ENCODE data around the gene PHACTR1. TPM values are rescaled to one million over a fixed set of nuclear protein-coding genes. Genes with fewer than 3 reads are reported as not detected.

The PHACTR1 gene
- total RNA-seq, 4 donors from 2014 or later = 2.0 to 8.3 (median 4.5) TPM

DNA sequence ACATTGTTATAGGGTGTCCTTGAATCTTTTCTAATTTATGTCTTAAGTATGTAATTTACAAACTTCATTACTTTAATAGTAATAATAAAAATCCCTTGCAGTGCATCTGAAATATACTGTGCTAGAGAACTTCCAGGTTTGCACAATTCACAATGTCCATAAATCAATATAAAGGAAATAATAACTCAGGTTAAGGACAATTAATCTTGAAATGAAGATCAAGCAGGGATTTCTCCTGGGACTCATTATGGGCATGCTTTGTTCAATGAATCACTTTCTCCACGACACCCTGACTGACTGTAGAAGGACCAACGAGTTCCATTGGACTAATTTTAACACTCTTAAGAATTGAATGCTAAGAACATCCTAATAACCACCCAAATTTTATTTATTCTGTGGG is 110.0 kb downstream of the PHACTR1 start:
- intact Hi-C loops (cut with DNase I; ENCODE audit: low total_unique reads) = no loop called here
- Histone ChIP-seq H3K4me1 (no peaks in the 10 kb centered on the region), H3K36me3 (no peaks in the 10 kb centered on the region), H3K4me3 (no peak overlapping the region), H3K9me3 (no peaks in the 10 kb centered on the region), H3K27me3 (no peaks in the 10 kb centered on the region), H3K27ac (no peak overlapping the region)
- DNase-seq = no peak
- TF ChIP-seq, protein P1, sequence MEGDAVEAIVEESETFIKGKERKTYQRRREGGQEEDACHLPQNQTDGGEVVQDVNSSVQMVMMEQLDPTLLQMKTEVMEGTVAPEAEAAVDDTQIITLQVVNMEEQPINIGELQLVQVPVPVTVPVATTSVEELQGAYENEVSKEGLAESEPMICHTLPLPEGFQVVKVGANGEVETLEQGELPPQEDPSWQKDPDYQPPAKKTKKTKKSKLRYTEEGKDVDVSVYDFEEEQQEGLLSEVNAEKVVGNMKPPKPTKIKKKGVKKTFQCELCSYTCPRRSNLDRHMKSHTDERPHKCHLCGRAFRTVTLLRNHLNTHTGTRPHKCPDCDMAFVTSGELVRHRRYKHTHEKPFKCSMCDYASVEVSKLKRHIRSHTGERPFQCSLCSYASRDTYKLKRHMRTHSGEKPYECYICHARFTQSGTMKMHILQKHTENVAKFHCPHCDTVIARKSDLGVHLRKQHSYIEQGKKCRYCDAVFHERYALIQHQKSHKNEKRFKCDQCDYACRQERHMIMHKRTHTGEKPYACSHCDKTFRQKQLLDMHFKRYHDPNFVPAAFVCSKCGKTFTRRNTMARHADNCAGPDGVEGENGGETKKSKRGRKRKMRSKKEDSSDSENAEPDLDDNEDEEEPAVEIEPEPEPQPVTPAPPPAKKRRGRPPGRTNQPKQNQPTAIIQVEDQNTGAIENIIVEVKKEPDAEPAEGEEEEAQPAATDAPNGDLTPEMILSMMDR (IDR thresholded peaks at IDR 0.05) = no peak
- no peak for TF ChIP-seq POLR2A (IDR thresholded peaks at IDR 0.05)

DNA sequence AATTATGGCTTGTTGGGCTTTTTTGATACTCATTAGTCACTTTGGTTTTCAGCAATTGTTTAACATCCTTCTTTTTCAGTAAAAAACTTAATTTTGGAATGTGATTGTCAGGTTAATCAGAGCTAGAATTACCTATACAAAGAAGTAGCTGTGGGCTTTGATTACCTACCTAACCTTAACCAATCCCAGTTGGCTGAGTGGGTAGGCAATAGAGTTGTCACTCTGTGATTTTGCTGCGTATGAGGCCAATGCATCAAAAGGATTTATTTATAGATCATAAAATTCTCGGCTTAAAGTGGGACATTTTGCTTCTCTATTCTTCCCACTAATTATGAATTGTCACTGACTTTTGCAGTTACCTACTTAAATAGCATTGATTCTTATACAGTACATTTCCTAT is 111.4 kb downstream of the PHACTR1 start:
- Histone ChIP-seq H3K9me3 (no peaks in the 10 kb centered on the region), H3K4me1 (no peaks in the 10 kb centered on the region), H3K27ac (no peak overlapping the region), H3K4me3 (no peak overlapping the region), H3K36me3 (no peaks in the 10 kb centered on the region), H3K27me3 (no peaks in the 10 kb centered on the region)
- TF ChIP-seq POLR2A (IDR thresholded peaks at IDR 0.05) = no peak
- TF ChIP-seq, protein P1 (IDR thresholded peaks at IDR 0.05) = no peak
- intact Hi-C loops (cut with DNase I; ENCODE audit: low total_unique reads) = no loop called here
- no peak for DNase-seq

DNA sequence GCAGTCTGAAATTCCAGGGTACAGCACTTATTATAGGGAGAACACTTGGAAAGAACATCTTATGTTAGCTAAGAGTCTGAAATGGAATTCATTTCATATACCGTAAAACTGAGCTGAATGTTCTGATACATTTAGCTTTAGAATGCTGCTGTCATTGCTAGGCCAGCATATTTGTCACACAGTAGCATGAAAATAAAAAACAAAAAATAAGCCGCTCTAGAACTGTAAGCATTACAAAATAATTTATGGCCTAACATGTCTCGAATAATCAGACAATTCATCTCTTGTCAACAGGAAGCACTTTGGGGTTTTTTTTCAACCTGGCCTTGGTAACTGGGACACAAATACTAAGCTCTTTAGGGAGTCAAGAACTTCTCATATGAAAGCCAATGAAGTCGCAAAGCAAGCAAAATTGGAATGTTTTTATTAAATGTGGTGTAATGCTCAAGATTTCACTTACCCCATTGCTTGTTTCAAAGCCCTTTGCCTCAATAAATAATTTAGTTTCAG is 115.7 kb downstream of the PHACTR1 start:
- Histone ChIP-seq H3K27ac (no peak overlapping the region), H3K4me3 (no peak overlapping the region), H3K4me1 (no peaks in the 10 kb centered on the region), H3K36me3 (no peaks in the 10 kb centered on the region), H3K27me3 (no peaks in the 10 kb centered on the region), H3K9me3 (no peaks in the 10 kb centered on the region)
- no peak for DNase-seq
- intact Hi-C loops (cut with DNase I; ENCODE audit: low total_unique reads) = no loop called here
- TF ChIP-seq, protein P1 (IDR thresholded peaks at IDR 0.05) = no peak
- no peak for TF ChIP-seq POLR2A (IDR thresholded peaks at IDR 0.05)

DNA sequence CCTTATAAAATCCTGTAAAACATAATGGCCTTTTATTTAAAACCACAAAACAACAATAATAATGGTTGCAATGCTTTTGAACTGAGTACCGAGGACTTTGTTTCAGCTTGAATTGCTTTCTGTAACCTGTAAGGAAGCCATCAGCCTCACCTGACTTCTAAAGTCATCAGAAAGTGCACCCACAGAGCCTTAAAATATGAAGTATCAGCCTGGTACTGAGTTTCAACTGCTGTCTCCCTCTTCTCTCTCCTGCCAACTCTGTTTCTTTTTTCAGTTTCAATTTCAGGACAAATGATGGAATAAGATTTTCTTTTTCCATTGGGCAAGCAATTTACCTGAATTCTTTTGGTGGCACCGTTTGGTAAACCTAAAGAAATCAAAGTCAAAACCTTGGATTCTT is 119.4 kb downstream of the PHACTR1 start:
- intact Hi-C loops (cut with DNase I; ENCODE audit: low total_unique reads) = no loop called here
- no peaks in the 10 kb centered on the region for H3K4me1 ChIP-seq
- TF ChIP-seq, protein P1 (IDR thresholded peaks at IDR 0.05) = no peak
- TF ChIP-seq POLR2A (IDR thresholded peaks at IDR 0.05) = no peak

DNA sequence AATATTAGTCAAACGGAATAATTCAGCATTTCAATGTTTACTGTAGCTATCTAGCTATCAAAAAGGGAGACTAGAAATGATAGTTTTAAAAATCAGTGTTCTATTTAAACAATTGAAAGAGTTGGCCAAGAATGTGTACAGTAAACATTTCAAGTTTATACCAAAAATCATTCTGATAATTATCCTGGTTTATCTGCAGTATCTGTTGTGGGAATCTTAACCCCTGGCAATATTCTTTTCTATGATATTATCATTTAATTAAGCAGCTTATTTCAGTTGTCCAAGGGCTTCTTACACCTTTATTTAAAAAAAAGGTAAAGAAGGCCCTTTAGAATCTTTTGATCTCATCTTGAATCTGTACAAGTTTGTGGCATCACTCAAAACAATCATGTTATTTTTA is 125.1 kb downstream of the PHACTR1 start:
- Histone ChIP-seq H3K27me3 (no peaks in the 10 kb centered on the region), H3K27ac (no peak overlapping the region), H3K4me3 (no peak overlapping the region), H3K36me3 (no peaks in the 10 kb centered on the region), H3K4me1 (no peaks in the 10 kb centered on the region), H3K9me3 (no peaks in the 10 kb centered on the region)
- intact Hi-C loops (cut with DNase I; ENCODE audit: low total_unique reads) = no loop called here
- TF ChIP-seq, protein P1 (IDR thresholded peaks at IDR 0.05) = no peak
- TF ChIP-seq POLR2A (IDR thresholded peaks at IDR 0.05) = no peak
- no peak for DNase-seq

More for the DNA sequence above, 119.4 kb downstream of the PHACTR1 start:
- no peak overlapping the region for H3K4me3 ChIP-seq
- H3K27ac ChIP-seq = no peak overlapping the region
- no peak for DNase-seq
- H3K36me3 ChIP-seq = no peaks in the 10 kb centered on the region
- no peaks in the 10 kb centered on the region for H3K9me3 ChIP-seq
- no peaks in the 10 kb centered on the region for H3K27me3 ChIP-seq
